GM18498 (cell line): Measurements from ENCODE around the gene ATXN7L2.
A peak's percentile ranks its signal among the peaks of the same experiment; 100 is the strongest.

ENCODE experiments used
- ATAC-seq: cut with Tn5 transposase; IDR thresholded peaks from one replicate; pipeline ENCODE4 v1.9.1; 2021; ENCODE audit warnings: mild to moderate bottlenecking, moderate library complexity; ENCODE audit not compliant: unreplicated experiment

The ATXN7L2 gene

GRCh38 chr1:109476825-109477224 lies 6.9 kb upstream of the ATXN7L2 start:
- no peak for ATAC-seq

- no peak for ATAC-seq
These were observed 5.9 kb upstream of the ATXN7L2 start for GRCh38 chr1:109477821-109478220.

- no peak for ATAC-seq
These were observed 4.9 kb upstream of the ATXN7L2 start for GRCh38 chr1:109478806-109479205.

- ATAC-seq, result no peak
These were observed 4.4 kb upstream of the ATXN7L2 start for GRCh38 chr1:109479311-109479710.

- no peak for ATAC-seq
These were observed 3.8 kb upstream of the ATXN7L2 start for GRCh38 chr1:109479901-109480300.

GRCh38 chr1:109481646-109482045 lies 2.1 kb upstream of the ATXN7L2 start:
- no peak for ATAC-seq

GRCh38 chr1:109482242-109482641 lies 1.5 kb upstream of the ATXN7L2 start:
- ATAC-seq, result no peak

- ATAC-seq, result peak; percentile 19
These were observed 674 bp upstream of the ATXN7L2 start for GRCh38 chr1:109482791-109483671.

GRCh38 chr1:109484519-109484975 lies 842 bp downstream of the ATXN7L2 start:
- ATAC-seq, result no peak

- no peak for ATAC-seq
These were observed 1.3 kb downstream of the ATXN7L2 start for GRCh38 chr1:109485001-109485400.

GRCh38 chr1:109487261-109487660 lies 3.6 kb downstream of the ATXN7L2 start:
- no peak for ATAC-seq

GRCh38 chr1:109488201-109488600 lies 4.5 kb downstream of the ATXN7L2 start:
- ATAC-seq, result no peak

- no peak for ATAC-seq
These were observed 5.0 kb downstream of the ATXN7L2 start for GRCh38 chr1:109488696-109489095.

- ATAC-seq, result peak; percentile 34
These were observed 6.6 kb downstream of the ATXN7L2 start for GRCh38 chr1:109490029-109490933.

- ATAC-seq, result no peak
These were observed 7.2 kb downstream of the ATXN7L2 start for GRCh38 chr1:109490934-109491302.

- ATAC-seq, result no peak
These were observed 7.7 kb downstream of the ATXN7L2 start for GRCh38 chr1:109491372-109491771.

- ATAC-seq, result no peak
These were observed 9.1 kb downstream of the ATXN7L2 start for GRCh38 chr1:109492779-109493178.

- ATAC-seq, result no peak
These were observed 9.5 kb downstream of the ATXN7L2 start for GRCh38 chr1:109493227-109493626.

- peak; percentile 86 for ATAC-seq
These were observed 10.3 kb downstream of the ATXN7L2 start, which contains the start of gene CYB561D1 for GRCh38 chr1:109493805-109494539. Gene CYB561D1, plus strand, starts transcription at chr1:109494094. Its CDS starts 46 bp downstream, at chr1:109494140.

- ATAC-seq, result no peak
These were observed 12.0 kb downstream of the ATXN7L2 start for GRCh38 chr1:109495738-109496137.
